HG02970 (cell line): Measurements from ENCODE around the gene HIVEP3.

ENCODE experiments used
- ATAC-seq: cut with Tn5 transposase; IDR thresholded peaks from one replicate; pipeline ENCODE4 v1.9.1; 2021; ENCODE audit warnings: mild to moderate bottlenecking, moderate library complexity, moderate number of reproducible peaks; ENCODE audit not compliant: unreplicated experiment, low FRiP score

HIVEP3 gene

DNA sequence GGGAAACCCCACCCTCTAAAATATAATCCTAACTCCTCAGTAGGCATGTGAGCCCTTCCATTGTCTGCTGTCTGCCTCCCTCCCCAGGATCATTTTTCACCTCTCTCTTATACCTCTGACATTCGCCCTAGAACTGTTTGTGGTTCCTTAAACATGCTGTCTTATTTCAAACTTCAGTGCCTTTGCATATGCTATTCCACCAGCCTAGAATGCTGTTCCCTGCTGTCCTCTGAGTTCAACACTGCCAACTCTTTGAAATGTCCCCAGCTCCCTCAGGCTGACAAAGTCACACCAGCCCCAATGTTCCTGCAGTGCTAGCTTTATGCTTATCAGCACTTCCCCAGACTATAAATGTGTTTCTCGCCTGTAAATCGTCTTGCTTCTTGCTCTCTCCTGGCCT lies 119.5 kb downstream of the HIVEP3 start:
- ATAC-seq, result no peak

GRCh38 chr1:41795205-41795762 lies 123.4 kb downstream of the HIVEP3 start:
- ATAC-seq, result no peak

- no peak for ATAC-seq
Measured at GRCh38 chr1:41794031-41794430, 124.7 kb downstream of the HIVEP3 start.

GRCh38 chr1:41792485-41792770 lies 126.3 kb downstream of the HIVEP3 start:
- ATAC-seq, result no peak

DNA sequence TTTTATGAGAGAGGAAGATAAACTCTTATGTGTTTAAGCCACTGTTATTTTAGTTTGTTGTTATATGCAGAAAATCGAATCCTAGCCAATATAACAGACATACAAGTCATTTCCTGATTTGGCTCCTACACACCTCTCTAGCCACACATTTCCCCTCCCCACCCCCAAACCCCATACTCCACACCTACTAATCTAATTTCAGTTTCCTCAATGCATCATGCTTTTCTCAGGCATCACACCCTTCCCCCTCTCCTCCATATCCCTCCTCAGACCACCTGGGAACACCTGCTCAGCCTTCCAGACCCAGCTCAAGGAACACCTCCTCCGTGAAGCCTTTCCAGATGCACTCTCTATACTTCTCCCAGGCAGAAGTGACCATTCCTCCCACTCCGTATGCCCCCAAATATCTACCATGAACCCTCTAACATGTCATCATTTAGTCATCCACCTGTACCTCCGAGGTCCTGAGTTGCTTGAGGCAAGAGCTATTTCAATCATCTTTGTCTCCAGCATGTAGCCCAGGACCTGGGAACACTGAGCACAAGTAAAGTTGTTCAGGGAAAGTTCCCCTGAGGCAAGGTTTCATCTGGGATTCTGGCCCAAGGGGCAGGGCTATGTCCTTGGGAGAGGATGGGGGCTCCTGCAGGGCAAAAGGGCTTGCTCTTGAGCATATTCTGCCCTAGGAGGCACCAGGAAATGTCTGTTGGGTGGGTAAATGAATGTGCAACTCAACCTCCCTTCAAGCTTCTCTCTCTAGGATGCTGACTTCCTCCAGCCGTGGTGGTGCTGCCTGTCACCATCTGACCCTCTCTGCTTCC lies 126.8 kb downstream of the HIVEP3 start:
- ATAC-seq, result no peak

DNA sequence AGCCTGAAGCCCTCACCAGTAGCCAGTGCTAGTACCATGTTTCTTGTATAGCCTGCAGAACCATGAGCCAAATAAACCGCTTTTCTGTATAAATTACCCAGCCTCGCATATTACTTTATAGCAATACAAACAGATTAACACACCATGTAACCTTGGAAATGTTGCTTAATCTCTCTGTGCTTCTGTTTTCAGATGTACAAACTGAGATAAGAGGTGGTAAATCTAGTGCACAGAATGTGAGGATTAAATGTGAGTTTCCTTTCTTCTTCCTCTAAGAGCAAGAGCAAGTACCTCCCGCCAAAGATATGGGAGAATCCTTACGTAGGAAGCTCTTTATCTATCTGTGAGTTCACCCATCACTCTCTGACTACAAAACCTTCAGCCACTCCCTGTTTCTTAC lies 128.4 kb downstream of the HIVEP3 start:
- ATAC-seq, result no peak

- ATAC-seq, result no peak
Measured at GRCh38 chr1:41789661-41790330, 128.9 kb downstream of the HIVEP3 start.

- ATAC-seq, result no peak
Measured at GRCh38 chr1:41788427-41788826, 130.3 kb downstream of the HIVEP3 start.

- no peak for ATAC-seq
Measured at GRCh38 chr1:41784531-41785274, 134.0 kb downstream of the HIVEP3 start.

- no peak for ATAC-seq
Measured at GRCh38 chr1:41783189-41783639, 135.5 kb downstream of the HIVEP3 start.

DNA sequence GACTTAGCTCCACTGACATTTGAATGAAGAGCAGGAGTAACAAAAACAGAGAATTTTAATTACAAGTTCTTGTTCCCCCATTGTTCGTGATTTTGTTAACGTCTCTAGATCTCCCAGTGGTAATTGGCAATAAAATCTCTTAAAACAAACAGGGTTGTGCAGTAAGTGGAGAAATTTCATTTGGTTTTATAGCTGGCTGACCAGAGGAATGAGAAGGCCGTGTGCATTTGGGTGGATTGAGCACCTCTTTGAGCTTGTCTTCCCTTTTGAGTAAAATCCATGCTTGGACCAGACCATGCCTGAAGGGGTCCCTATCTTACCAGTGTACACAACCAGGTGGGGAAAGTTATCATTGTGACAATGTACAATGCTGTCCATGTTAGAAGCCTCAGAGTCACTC lies 137.8 kb downstream of the HIVEP3 start:
- ATAC-seq, result no peak

GRCh38 chr1:41780322-41780721 lies 138.4 kb downstream of the HIVEP3 start:
- ATAC-seq, result no peak

DNA sequence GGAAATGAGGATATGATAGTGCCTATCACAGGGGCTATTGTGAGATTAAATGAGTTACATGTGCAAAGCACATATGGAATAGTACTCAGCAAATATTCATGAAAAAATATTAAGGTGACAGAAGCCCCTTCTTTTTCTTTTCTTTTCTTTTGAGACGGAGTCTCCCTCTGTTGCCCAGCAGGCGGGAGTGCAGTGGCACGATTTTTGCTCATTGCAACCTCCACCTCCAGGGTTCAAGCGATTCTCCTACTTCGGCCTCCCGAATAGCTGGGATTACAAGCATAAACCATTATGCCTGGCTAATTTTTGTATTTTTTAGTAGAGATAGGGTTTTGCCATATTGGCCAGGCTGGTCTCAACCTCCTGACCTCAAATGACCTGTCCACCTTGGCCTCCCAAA lies 139.4 kb downstream of the HIVEP3 start:
- ATAC-seq, result no peak

GRCh38 chr1:41777695-41778094 lies 141.0 kb downstream of the HIVEP3 start:
- no peak for ATAC-seq

GRCh38 chr1:41776891-41777441 lies 141.8 kb downstream of the HIVEP3 start:
- ATAC-seq, result no peak

DNA sequence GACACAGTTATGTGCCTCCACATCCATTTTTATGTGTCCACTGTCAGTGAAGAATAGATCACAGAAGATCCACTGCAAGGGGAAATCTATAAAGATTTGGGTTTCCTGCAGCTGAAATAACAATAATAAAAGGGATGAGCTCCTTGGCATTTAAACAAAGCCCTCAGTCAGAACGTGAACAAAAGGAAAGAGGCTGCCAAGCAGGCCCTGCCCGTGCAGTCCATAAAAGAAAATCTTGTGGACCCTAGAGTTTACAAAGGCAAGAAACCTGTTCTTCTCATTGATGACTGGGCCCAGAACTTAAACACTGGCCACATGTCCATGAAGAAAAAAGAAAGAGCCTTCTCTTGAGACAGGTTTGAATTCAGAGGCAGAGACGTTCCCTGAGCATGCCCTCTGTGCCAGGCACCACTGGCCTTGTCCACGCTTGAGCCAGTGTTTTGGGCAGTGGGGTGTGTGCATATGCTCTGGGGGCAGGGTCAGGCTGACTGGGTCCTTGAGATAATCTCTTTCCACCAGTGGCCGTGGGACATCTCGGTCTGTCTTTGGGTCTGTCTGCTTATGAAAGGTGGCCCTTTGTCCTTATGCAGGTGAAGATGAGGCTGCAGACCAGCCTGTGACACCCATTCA lies 142.7 kb downstream of the HIVEP3 start:
- no peak for ATAC-seq

GRCh38 chr1:41774471-41774990 lies 144.2 kb downstream of the HIVEP3 start:
- no peak for ATAC-seq

- ATAC-seq, result no peak
Measured at GRCh38 chr1:41773842-41774241, 144.9 kb downstream of the HIVEP3 start.

DNA sequence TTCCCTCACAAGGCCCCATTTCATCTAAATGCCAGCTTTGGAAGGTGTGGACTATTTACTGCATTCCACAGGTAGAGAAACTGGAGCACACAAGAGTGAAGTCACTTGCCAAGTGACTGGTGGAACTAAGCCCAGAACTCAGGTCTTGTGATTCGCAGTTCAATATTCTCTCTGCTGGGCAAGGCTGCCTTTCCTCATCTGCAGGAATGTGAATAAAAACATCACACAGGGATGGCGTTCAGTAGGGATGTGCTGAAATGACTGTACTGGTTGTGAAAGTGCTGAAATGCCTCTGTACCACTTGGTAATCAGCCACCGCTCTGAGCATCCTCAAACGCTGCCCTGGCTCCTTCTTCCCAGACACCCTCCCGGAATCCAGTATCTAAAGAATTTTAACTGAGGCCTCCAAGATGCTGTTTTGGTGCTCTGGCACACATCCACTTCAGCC lies 145.6 kb downstream of the HIVEP3 start:
- ATAC-seq, result no peak

- no peak for ATAC-seq
Measured at GRCh38 chr1:41769068-41769467, 149.7 kb downstream of the HIVEP3 start.
